NB4 (cell line): Measurements from ENCODE around the gene TXNDC15.
"Not testable (repeated sequence)": the region's sequence is repeated elsewhere in the genome, so short reads cannot be mapped to it uniquely, and the experiment has no call there.

Experiments used
- DNase-seq: peaks from one replicate; pipeline ENCODE4 v3.0.0; 2010; ENCODE audit warnings: low read depth
- H3K4me3 ChIP-seq: one replicate; pipeline ENCODE4 v1.5.1; 2011; ENCODE audit warnings: mild to moderate bottlenecking, low read depth, low read length, moderate library complexity
- MYC ChIP-seq: IDR thresholded peaks from 2 replicates; pipeline ENCODE4 v1.6.1; 2011; ENCODE audit warnings: low read depth, low read length
- POLR2A ChIP-seq: IDR thresholded peaks from 2 replicates; pipeline ENCODE4 v1.6.1; 2011; ENCODE audit warnings: mild to moderate bottlenecking; ENCODE audit not compliant: insufficient read length; ENCODE audit errors: extremely low read depth
- TF ChIP-seq, protein P1 (sequence below): IDR thresholded peaks from 2 replicates; pipeline ENCODE4 v1.6.1; 2011; ENCODE audit warnings: low read depth, low read length
- TF ChIP-seq, protein P2 (sequence below): IDR thresholded peaks from one replicate; pipeline ENCODE4 v1.5.1; 2012; ENCODE audit warnings: low read depth, low read length

The TXNDC15 gene

DNA sequence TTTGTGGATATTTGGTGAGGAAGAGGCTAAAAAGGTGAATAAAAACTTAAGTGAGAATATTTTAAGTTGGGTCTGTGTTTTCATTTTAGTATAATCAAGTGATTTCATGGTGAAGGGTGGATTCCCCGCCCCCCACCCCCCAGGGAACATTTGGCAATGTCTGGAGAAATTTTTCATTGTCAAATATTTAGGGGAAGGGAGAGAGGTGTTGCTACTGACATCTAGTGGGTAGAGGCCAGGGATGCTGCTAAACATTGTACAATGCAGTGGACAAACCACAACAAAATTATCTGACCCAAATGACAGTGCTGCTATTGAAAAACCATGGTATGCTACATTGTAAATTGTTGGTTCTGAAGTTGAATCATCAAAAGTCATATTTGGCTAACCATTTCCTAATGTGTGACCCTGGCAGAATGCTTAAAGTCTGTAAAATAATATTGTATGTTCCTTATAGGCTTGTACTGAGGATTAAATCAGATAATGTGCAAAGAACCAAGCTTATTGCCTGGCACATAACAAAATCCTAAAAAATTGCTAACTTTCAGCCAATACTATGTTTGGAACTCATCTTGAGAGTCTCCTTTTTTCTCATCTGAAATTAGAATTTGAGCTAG lies 22.8 kb upstream of the TXNDC15 start:
- TF ChIP-seq, protein P1, sequence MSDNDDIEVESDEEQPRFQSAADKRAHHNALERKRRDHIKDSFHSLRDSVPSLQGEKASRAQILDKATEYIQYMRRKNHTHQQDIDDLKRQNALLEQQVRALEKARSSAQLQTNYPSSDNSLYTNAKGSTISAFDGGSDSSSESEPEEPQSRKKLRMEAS: no peak
- TF ChIP-seq POLR2A: no peak
- TF ChIP-seq MYC: no peak
- TF ChIP-seq, protein P2, sequence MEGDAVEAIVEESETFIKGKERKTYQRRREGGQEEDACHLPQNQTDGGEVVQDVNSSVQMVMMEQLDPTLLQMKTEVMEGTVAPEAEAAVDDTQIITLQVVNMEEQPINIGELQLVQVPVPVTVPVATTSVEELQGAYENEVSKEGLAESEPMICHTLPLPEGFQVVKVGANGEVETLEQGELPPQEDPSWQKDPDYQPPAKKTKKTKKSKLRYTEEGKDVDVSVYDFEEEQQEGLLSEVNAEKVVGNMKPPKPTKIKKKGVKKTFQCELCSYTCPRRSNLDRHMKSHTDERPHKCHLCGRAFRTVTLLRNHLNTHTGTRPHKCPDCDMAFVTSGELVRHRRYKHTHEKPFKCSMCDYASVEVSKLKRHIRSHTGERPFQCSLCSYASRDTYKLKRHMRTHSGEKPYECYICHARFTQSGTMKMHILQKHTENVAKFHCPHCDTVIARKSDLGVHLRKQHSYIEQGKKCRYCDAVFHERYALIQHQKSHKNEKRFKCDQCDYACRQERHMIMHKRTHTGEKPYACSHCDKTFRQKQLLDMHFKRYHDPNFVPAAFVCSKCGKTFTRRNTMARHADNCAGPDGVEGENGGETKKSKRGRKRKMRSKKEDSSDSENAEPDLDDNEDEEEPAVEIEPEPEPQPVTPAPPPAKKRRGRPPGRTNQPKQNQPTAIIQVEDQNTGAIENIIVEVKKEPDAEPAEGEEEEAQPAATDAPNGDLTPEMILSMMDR: peak; percentile 64
- H3K4me3 ChIP-seq: no peak overlapping the region
- DNase-seq: peak; percentile 63

DNA sequence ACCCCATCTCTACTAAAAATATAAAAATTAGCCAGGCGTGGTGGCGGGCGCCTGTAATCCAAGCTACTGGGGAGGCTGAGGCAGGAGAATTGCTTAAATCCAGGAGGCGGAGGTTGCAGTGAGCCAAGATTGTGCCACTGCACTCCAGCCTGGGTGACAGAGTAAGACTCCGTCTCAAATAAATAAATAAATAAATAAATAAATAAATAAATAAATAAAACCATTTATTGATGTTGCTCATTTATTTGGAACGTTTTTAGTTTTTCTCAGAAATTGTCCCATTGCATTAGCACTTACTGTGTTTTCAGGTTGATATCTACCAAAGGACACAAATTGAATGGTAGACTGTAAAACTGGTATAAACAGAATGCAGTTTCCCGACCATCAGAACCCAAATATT lies 17.7 kb upstream of the TXNDC15 start:
- H3K4me3 ChIP-seq, DNase-seq: not testable (repeated sequence)

DNA sequence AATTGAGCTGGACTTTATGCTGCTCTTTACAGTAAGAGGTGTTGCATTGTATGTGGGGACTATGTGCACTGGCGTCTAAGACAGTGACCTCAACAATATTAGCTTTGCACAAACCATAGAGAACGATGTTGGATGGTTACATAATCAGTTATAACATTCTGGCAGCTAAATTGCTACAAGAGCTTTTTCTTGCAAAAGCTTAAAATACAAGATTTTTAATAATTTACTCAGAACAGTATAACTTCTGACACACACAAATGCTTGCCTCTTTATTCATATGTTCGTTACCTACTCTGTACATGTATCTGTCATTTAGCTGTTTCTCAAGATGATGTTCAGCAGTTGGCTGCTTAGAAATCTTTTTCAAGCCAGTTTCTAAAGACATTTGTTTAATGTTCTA lies 16.8 kb upstream of the TXNDC15 start:
- TF ChIP-seq, protein P1: no peak
- no peak for TF ChIP-seq MYC
- no peak for TF ChIP-seq POLR2A
- TF ChIP-seq, protein P2: no peak
- no peak overlapping the region for H3K4me3 ChIP-seq
- no peak for DNase-seq

DNA sequence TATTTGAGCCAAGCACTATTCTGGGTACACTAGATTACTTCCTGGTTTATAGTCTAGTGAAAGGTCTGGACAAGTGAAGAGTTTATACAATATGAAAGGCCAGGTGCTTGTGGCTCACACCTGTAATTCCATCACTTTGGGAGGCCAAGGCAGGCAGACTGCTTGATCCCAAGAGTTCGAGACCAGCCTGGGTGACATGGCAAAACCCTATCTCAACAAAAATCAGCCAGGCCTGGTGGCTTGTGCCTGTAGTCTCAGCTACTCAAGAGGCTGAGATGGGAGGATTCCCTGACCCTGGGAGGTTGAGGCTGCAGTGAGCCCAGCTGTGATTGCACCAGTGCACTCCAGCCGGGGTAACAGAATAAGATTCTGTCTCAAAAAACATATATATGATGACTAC lies 9.5 kb upstream of the TXNDC15 start:
- no peak for DNase-seq
- no peak overlapping the region for H3K4me3 ChIP-seq
- TF ChIP-seq, protein P1: no peak
- TF ChIP-seq MYC: no peak
- TF ChIP-seq, protein P2: no peak
- no peak for TF ChIP-seq POLR2A

DNA sequence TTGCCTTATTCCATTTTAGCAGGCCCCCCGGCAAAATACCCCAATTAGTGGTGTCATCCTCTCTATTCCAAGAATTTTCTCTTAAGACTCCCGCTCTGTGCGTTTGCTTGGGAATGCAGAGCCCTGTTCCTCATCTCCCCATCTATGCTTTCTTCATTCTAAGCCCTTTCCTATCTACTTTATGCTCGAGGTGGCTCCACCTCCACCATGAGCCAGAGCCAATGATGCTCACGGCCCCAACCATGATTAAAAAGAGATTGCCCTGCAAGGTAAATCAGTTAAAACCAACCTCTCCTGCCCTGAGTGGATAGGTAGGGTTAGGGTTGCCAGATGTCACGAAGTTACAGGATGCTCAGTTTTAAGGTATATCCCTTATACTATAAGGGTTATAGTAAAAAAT lies 677 bp upstream of the TXNDC15 start:
- H3K4me3 ChIP-seq: peak overlapping the region; percentile 77
- peak; percentile 12 for DNase-seq
- TF ChIP-seq POLR2A: no peak
- TF ChIP-seq, protein P1: no peak
- TF ChIP-seq, protein P2: no peak
- TF ChIP-seq MYC: no peak

DNA sequence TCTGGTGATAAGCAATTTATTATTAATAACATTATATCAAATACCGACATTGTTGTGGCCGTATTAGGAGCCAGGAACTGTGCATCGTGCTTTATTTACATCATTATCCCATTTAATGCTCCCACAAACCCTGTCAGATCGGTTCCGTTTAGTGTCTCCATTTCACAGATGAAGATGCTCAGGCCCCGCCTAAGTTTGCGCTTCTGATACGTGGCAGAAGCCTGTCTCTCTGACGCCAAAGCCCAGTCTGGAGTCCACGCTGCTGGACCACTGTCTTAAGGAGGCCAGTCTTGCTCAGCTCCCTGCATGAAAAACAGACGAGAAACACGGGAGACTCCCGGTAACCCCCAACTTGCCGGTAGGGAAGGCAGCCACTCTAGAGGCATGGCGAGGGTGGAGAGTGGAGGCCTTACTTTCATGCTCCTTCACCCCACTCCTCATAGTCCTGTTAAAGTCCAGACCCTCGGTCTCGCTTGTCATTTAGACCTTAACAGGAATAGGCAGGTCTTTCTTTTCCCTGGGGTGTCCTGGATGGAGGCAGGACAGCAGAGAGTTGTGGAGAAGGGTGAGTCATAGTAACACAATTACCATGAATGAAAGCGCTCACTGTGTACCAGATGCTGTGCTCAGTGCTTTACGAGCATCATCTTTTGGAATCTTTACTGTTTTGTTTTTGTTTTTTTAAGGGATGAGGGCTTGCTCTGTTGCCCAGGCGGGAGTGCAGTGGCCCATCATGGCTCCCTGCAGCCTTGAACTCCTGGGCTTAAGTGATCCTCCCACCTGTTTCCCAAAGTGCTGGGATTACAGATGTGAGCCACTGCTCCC lies 872 bp downstream of the TXNDC15 start:
- peak overlapping the region; percentile 77 for H3K4me3 ChIP-seq
- TF ChIP-seq, protein P2: no peak
- DNase-seq: peak; percentile 51
